ENCODE data around the gene LRMDA.

The LRMDA gene

GRCh38 chr10:76198287-76199035 lies 767.0 kb downstream of the LRMDA start:
- DNase-seq: no peak

GRCh38 chr10:76201962-76202361 lies 770.5 kb downstream of the LRMDA start:
- no peak for DNase-seq

GRCh38 chr10:76202777-76203176 lies 771.4 kb downstream of the LRMDA start:
- no peak for DNase-seq

GRCh38 chr10:76205361-76205760 lies 773.9 kb downstream of the LRMDA start:
- no peak for DNase-seq

GRCh38 chr10:76206797-76207352 lies 775.5 kb downstream of the LRMDA start:
- DNase-seq: no peak

- no peak for DNase-seq
Measured at GRCh38 chr10:76209135-76209534, 777.7 kb downstream of the LRMDA start.

GRCh38 chr10:76210211-76210610 lies 778.8 kb downstream of the LRMDA start:
- DNase-seq: no peak

- no peak for DNase-seq
Measured at GRCh38 chr10:76211691-76212090, 780.3 kb downstream of the LRMDA start.

GRCh38 chr10:76213876-76214275 lies 782.5 kb downstream of the LRMDA start:
- no peak for DNase-seq

GRCh38 chr10:76218035-76218434 lies 786.6 kb downstream of the LRMDA start:
- peak; percentile 35 to 37 for DNase-seq

- DNase-seq: no peak
Measured at GRCh38 chr10:76229341-76229740, 797.9 kb downstream of the LRMDA start.

GRCh38 chr10:76230921-76231285 lies 799.5 kb downstream of the LRMDA start:
- DNase-seq: no peak

- no peak for DNase-seq
Measured at GRCh38 chr10:76231286-76231934, 800.0 kb downstream of the LRMDA start.

- DNase-seq: no peak
Measured at GRCh38 chr10:76234499-76235226, 803.2 kb downstream of the LRMDA start.

GRCh38 chr10:76236356-76236755 lies 804.9 kb downstream of the LRMDA start:
- DNase-seq: no peak

- no peak for DNase-seq
Measured at GRCh38 chr10:76242956-76243355, 811.5 kb downstream of the LRMDA start.

- no peak for DNase-seq
Measured at GRCh38 chr10:76244061-76244686, 812.8 kb downstream of the LRMDA start.

GRCh38 chr10:76245951-76246495 lies 814.6 kb downstream of the LRMDA start:
- no peak for DNase-seq

GRCh38 chr10:76248649-76249200 lies 817.3 kb downstream of the LRMDA start:
- DNase-seq: no peak

GRCh38 chr10:76251841-76252671 lies 820.6 kb downstream of the LRMDA start:
- no peak for DNase-seq

GRCh38 chr10:76252733-76253132 lies 821.3 kb downstream of the LRMDA start:
- DNase-seq: no peak

- no peak for DNase-seq
Measured at GRCh38 chr10:76255241-76255640, 823.8 kb downstream of the LRMDA start.
